B cell (primary cell): ENCODE measurements around the gene CD53.

ENCODE experiments used
- CTCF ChIP-seq: fragments of 200-600 bp; IDR thresholded peaks from one replicate; pipeline ENCODE4 v1.8.0; 2022; ENCODE audit warnings: antibody characterized with exemption, mild to moderate bottlenecking
- EZH2 ChIP-seq: IDR thresholded peaks from 2 replicates; pipeline ENCODE4 v1.6.1; 2012; ENCODE audit warnings: borderline replicate concordance, low read depth, mild to moderate bottlenecking, moderate library complexity, low read length; ENCODE audit not compliant: insufficient read depth, poor library complexity, severe bottlenecking

DNA sequence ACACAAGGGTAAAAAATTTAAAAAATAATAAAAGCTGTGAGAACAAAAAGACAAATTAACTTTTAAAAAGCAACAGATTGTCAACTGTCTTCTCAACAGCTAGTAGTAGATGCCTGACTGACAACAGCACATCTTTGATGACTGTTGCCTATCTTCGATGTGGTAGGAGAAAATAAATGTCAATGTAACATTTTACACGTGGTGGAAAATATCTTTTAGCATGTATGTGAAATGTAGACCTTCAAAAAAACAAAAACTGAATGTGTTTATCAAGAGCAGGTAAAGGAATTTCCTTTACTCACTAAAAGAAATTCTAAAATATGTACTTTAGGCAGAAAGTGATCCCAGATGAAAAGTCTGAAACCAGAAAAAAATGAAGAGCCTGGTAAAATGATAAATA, 42.9 kb downstream of the CD53 start:
- TF ChIP-seq CTCF (no peak), EZH2 (no peak)
